ENCODE measurements around the gene SMURF2. TPM values are rescaled to one million over a fixed set of nuclear protein-coding genes. Genes with fewer than 3 reads are reported as not detected.

SMURF2 gene
- polyA plus RNA-seq, 4 donors: 8.0 to 20.1 (median 12.9) TPM

- WGBS, 3 donors: 1% methylated on average over 47 to 50 of the region's 50 CpGs
- DNase-seq: peak; percentile 93 to 95
- no peak for FAIRE-seq
- H3K4me1 ChIP-seq (ENCODE audit: control insufficient read depth in 3 of 3, insufficient read depth in 2 of 3, low read depth in 1 of 3, low read length in 2 of 3): peaks cover 0 to 16% (median 5%) of the 10 kb centered on the region in 3 donors
- H3K27ac ChIP-seq (ENCODE audit: low read depth in 1 of 3, low read length in 2 of 3): peak within 1 kb of the TSS; percentile 81 to 91 (median 88)
- no peaks in the 10 kb centered on the region for H3K27me3 ChIP-seq (ENCODE audit: control insufficient read depth in 3 of 3, insufficient read depth in 3 of 3, low read length in 3 of 3)
- no peaks in the 10 kb centered on the region for H3K9me3 ChIP-seq (ENCODE audit: control insufficient read depth in 2 of 2, insufficient read depth in 1 of 2, low read depth in 1 of 2, low read length in 1 of 2)
- H3K36me3 ChIP-seq (ENCODE audit: control insufficient read depth in 3 of 3, insufficient read depth in 2 of 3, low read depth in 1 of 3, low read length in 3 of 3): peaks cover 14 to 23% (median 16%) of the 10 kb centered on the region in 3 donors
- H3K4me3 ChIP-seq (ENCODE audit: low read depth in 1 of 3, low read length in 3 of 3): peak within 1 kb of the TSS; percentile 50 to 80 (median 59)
Measured at GRCh38 chr17:64496786-64497564, 165.1 kb downstream of the SMURF2 start, which contains the start of gene POLG2. TSS of gene POLG2 (minus strand) at chr17:64497054. CDS start at chr17:64496968, 86 bp downstream.

DNA sequence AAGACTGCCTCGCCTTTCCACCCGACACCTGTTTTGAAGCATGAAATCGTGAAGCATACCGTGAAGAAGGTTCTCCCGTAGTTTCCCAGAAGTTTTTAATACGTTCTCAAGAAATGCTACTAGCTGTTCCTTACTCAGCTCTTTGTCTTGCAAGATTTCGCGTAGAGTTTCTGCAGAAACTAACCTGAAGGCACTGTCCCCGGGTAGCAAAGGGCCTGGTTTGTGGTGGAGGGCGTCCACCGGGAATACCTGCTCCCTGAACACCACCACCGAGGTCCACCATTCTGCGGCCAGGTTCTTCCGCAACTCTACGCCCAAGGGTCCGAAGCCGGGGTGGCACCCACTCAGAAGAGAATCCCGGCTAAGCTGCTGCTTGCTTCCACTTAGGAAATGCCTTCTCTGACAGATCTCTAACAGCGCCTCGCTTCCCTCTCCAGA, 165.7 kb downstream of the SMURF2 start:
- Histone ChIP-seq H3K4me3 (ENCODE audit: low read depth in 1 of 3, low read length in 3 of 3) (peak overlapping the region; percentile 50 to 80 (median 59)), H3K27me3 (ENCODE audit: control insufficient read depth in 3 of 3, insufficient read depth in 3 of 3, low read length in 3 of 3) (no peaks in the 10 kb centered on the region), H3K27ac (ENCODE audit: low read depth in 1 of 3, low read length in 2 of 3) (peak overlapping the region; percentile 55 to 91 (median 88)), H3K9me3 (ENCODE audit: control insufficient read depth in 2 of 2, insufficient read depth in 1 of 2, low read depth in 1 of 2, low read length in 1 of 2) (no peaks in the 10 kb centered on the region), H3K4me1 (ENCODE audit: control insufficient read depth in 3 of 3, insufficient read depth in 2 of 3, low read depth in 1 of 3, low read length in 2 of 3) (peaks cover 0 to 16% (median 5%) of the 10 kb centered on the region in 3 donors), H3K36me3 (ENCODE audit: control insufficient read depth in 3 of 3, insufficient read depth in 2 of 3, low read depth in 1 of 3, low read length in 3 of 3) (peaks cover 10 to 17% (median 16%) of the 10 kb centered on the region in 3 donors)
- WGBS, 3 donors: 1% methylated on average over 20 of the region's 20 CpGs
- FAIRE-seq: no peak
- no peak for DNase-seq

Other genes with a start within 250 kb of the SMURF2 start
- gene MILR1, start 213.2 kb downstream of the SMURF2 start, polyA plus RNA-seq: 1 to 10 TPM; 2.0 to 5.4 (median 4.2) TPM
- gene POLG2, start 165.3 kb downstream of the SMURF2 start, polyA plus RNA-seq: 10 to 100 TPM in 1 of 4 donors, 1 to 10 TPM in 3; 3.2 to 23.9 (median 6.2) TPM
- gene DDX5, start 156.0 kb downstream of the SMURF2 start, polyA plus RNA-seq: 100 to 1,000 TPM; 269 to 425 (median 321) TPM
- gene CEP95, start 155.3 kb downstream of the SMURF2 start, polyA plus RNA-seq: 10 to 100 TPM; 17.1 to 75.0 (median 53.4) TPM

All from small intestine (tissue), 7 donors.